Measurements from ENCODE around the gene MLST8.

MLST8 gene

DNA sequence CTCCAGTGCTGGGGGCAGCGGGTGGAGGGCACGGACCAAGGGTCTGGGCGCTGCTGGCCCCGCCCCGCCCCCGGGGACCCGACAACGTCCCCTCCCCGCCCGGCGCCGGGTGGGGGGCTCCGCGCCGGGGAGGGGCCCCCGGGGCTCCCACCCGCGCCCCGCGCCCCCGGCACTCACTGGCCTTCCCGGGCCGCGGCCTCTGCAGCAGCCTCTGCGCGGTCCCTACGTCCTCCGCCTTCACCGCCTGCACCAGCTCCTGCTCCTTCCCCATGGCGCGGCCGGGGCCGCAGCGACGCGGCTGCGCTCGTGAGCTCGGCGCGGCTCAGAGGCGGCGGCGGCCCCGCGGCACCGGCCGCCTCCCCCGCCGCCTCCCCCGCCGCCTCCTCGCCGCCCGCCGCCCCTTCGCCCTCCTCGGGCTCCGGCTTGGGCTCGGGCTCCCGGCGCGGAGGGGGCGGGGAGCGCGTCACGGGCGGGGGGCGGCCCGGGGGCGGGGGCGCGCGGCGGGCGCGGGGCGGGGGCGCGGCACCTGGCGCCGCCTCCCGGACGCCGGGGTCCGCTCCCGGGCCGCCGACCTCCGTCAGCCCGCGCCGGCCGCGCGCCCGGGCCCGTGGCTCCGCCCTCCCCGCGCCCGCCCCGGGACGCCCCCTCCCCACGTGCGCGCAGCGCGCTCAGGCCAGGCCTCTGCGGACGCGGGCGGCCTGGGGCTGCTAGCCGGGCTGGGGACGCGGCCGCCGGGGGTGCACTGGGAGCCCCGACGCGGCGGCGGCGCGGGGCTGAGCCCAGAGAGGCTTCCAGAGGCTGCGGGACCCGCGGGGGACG is 8.9 kb upstream of the MLST8 start, which contains the start of gene CASKIN1:
TSS of gene CASKIN1 (minus strand) at position 444 of the 819 bp plus-strand sequence. CDS start at position 271, 173 bp downstream.
- Histone ChIP-seq H3K4me1 (ENCODE audit: low read depth, poor library complexity, severe bottlenecking) (no peaks in the 10 kb centered on the region), H3K4me3 (IDR thresholded peaks at IDR 0.05; ENCODE audit: insufficient read depth, low read depth, low read length) (no peak within 1 kb of the TSS), H3K9ac (no peak within 1 kb of the TSS), H3K36me3 (ENCODE audit: insufficient read depth) (no peaks in the 10 kb centered on the region), H3K4me2 (peak within 1 kb of the TSS; percentile 29), H3K79me2 (ENCODE audit: insufficient read depth, low read depth) (no peaks in the 10 kb centered on the region), H3K27ac (no peak within 1 kb of the TSS), H3K27me3 (ENCODE audit: insufficient read depth, low read depth) (peaks cover 82% of the 10 kb centered on the region), H4K20me1 (ENCODE audit: insufficient read depth) (no peaks in the 10 kb centered on the region), H2AFZ (ENCODE audit: low read depth) (no peak within 1 kb of the TSS)
- TF ChIP-seq, protein P1, sequence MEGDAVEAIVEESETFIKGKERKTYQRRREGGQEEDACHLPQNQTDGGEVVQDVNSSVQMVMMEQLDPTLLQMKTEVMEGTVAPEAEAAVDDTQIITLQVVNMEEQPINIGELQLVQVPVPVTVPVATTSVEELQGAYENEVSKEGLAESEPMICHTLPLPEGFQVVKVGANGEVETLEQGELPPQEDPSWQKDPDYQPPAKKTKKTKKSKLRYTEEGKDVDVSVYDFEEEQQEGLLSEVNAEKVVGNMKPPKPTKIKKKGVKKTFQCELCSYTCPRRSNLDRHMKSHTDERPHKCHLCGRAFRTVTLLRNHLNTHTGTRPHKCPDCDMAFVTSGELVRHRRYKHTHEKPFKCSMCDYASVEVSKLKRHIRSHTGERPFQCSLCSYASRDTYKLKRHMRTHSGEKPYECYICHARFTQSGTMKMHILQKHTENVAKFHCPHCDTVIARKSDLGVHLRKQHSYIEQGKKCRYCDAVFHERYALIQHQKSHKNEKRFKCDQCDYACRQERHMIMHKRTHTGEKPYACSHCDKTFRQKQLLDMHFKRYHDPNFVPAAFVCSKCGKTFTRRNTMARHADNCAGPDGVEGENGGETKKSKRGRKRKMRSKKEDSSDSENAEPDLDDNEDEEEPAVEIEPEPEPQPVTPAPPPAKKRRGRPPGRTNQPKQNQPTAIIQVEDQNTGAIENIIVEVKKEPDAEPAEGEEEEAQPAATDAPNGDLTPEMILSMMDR (conservative IDR thresholded peaks at IDR 0.05; ENCODE audit: low read depth, low read length) = no peak

DNA sequence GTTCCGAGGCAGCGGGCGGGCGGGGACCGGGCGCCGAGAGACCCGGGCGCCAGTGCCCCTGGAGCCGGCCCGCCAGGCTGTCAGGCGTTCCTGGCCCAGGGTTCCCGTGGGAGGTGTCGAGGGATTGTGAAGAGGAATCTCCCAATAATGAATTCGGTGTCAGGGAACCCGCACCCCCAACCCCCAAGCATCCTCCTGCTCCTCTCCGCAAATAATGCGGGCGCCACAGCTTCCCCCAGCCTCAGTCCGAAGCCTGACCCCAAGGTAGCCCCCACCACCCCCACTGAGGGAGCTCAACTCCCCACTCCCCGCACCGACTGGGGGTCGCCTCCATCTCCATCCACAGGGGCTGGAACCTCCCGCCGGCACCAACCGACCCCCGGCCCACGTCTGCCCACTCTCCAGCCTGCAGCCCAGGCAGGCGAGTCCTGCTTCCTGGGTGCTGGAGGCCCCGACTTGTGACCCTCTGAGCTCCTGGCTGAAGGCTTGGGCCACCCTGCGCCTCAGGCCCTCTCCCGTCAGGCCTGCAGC is 8.2 kb upstream of the MLST8 start:
- Histone ChIP-seq H3K79me2 (ENCODE audit: insufficient read depth, low read depth) (no peaks in the 10 kb centered on the region), H2AFZ (ENCODE audit: low read depth) (no peak overlapping the region), H3K36me3 (ENCODE audit: insufficient read depth) (no peaks in the 10 kb centered on the region), H3K27ac (no peak overlapping the region), H4K20me1 (ENCODE audit: insufficient read depth) (no peaks in the 10 kb centered on the region), H3K4me1 (ENCODE audit: low read depth, poor library complexity, severe bottlenecking) (no peaks in the 10 kb centered on the region), H3K4me3 (IDR thresholded peaks at IDR 0.05; ENCODE audit: insufficient read depth, low read depth, low read length) (no peak overlapping the region), H3K9ac (no peak overlapping the region), H3K4me2 (no peak overlapping the region), H3K27me3 (ENCODE audit: insufficient read depth, low read depth) (peaks cover 80% of the 10 kb centered on the region)
- TF ChIP-seq, protein P1 (conservative IDR thresholded peaks at IDR 0.05; ENCODE audit: low read depth, low read length) = no peak

DNA sequence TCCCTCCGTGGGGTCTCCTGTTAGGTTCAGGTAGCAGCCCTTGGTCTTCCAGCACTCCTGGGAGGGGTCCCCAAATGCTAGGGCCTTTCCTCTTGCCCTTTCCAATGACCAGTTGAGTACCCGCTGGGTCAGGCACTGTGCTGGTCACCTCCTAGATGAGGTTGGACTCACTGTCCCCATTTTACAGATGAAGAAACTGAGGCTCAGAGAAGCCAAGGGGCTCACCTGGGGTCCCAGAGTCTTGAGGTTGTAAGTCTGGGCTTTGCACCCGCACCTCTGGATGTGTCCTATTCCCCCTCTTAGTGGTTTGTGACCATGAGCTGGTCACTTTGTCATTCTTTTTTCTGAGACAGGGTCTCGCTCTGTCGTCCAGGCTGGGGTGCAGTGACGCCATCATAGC is 7.5 kb upstream of the MLST8 start:
- H3K27me3 ChIP-seq (ENCODE audit: insufficient read depth, low read depth) = peaks cover 82% of the 10 kb centered on the region
- no peaks in the 10 kb centered on the region for H3K36me3 ChIP-seq (ENCODE audit: insufficient read depth)
- H3K9ac ChIP-seq = no peak overlapping the region
- TF ChIP-seq, protein P1 (conservative IDR thresholded peaks at IDR 0.05; ENCODE audit: low read depth, low read length) = no peak
- no peak overlapping the region for H3K27ac ChIP-seq
- no peak overlapping the region for H3K4me2 ChIP-seq
- no peaks in the 10 kb centered on the region for H3K4me1 ChIP-seq (ENCODE audit: low read depth, poor library complexity, severe bottlenecking)
- H2AFZ ChIP-seq (ENCODE audit: low read depth) = no peak overlapping the region
- no peak overlapping the region for H3K4me3 ChIP-seq (IDR thresholded peaks at IDR 0.05; ENCODE audit: insufficient read depth, low read depth, low read length)
- no peaks in the 10 kb centered on the region for H4K20me1 ChIP-seq (ENCODE audit: insufficient read depth)
- no peaks in the 10 kb centered on the region for H3K79me2 ChIP-seq (ENCODE audit: insufficient read depth, low read depth)

DNA sequence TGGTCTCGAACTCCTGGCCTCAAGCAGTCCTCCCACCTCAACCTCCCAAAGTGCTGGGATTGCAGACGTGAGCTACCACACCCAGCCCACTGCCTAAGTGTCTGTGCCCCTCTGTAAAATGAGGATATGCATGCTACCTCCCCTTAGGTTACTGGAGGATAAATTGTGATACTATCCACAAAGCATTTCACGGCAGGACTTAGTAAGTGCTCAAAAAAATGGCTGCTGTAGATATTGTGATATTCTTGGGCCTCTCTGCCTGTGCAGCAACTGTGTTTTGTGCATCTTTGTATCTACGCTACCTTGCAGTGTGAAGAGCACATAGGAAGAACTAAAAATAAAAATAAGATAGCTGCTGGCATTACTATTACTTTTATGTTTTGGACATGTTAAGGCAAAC is 7.0 kb upstream of the MLST8 start:
- H3K36me3 ChIP-seq (ENCODE audit: insufficient read depth) = no peaks in the 10 kb centered on the region
- H3K9ac ChIP-seq = no peak overlapping the region
- H3K79me2 ChIP-seq (ENCODE audit: insufficient read depth, low read depth) = no peaks in the 10 kb centered on the region
- no peak overlapping the region for H3K27ac ChIP-seq
- H3K4me3 ChIP-seq (IDR thresholded peaks at IDR 0.05; ENCODE audit: insufficient read depth, low read depth, low read length) = no peak overlapping the region
- no peaks in the 10 kb centered on the region for H3K4me1 ChIP-seq (ENCODE audit: low read depth, poor library complexity, severe bottlenecking)
- H3K27me3 ChIP-seq (ENCODE audit: insufficient read depth, low read depth) = peaks cover 77% of the 10 kb centered on the region
- H4K20me1 ChIP-seq (ENCODE audit: insufficient read depth) = no peaks in the 10 kb centered on the region
- no peak overlapping the region for H3K4me2 ChIP-seq
- H2AFZ ChIP-seq (ENCODE audit: low read depth) = no peak overlapping the region
- TF ChIP-seq, protein P1 (conservative IDR thresholded peaks at IDR 0.05; ENCODE audit: low read depth, low read length) = no peak

All from KMS-11 (cell line).